Skeletal muscle tissue (tissue), 4 donors: ENCODE measurements around the gene PRKN. TPM values are rescaled to one million over a fixed set of nuclear protein-coding genes. Genes with fewer than 3 reads are reported as not detected.

Source experiments
- H3K27ac ChIP-seq: one replicate; pipeline ENCODE4 v1.7.0; 2013; ENCODE audit warnings: mild to moderate bottlenecking, low read depth, low read length, inconsistent platforms
- H3K27me3 ChIP-seq, 3 donors: one replicate each; pipeline ENCODE4 v1.7.0; 2013; ENCODE audit warnings: low read length in 3 of 3; ENCODE audit not compliant: control insufficient read depth in 3 of 3, insufficient read depth in 3 of 3
- H3K36me3 ChIP-seq, 3 donors: one replicate each; pipeline ENCODE4 v1.7.0; 2013; ENCODE audit warnings: low read length in 3 of 3; ENCODE audit not compliant: control insufficient read depth in 3 of 3, insufficient read depth in 3 of 3
- H3K4me1 ChIP-seq, 3 donors: one replicate each; pipeline ENCODE4 v1.7.0; 2013; ENCODE audit warnings: low read length in 3 of 3, mild to moderate bottlenecking in 3 of 3; ENCODE audit not compliant: control insufficient read depth in 3 of 3, insufficient read depth in 3 of 3
- H3K4me3 ChIP-seq, 3 donors: one replicate each; pipeline ENCODE4 v1.7.0; 2013; ENCODE audit warnings: low read length in 3 of 3
- H3K9ac ChIP-seq, 3 donors: one replicate each; pipeline ENCODE4 v1.7.0; 2013; ENCODE audit warnings: low read length in 3 of 3, mild to moderate bottlenecking in 3 of 3, moderate library complexity in 2 of 3, low read depth in 1 of 3
- H3K9me3 ChIP-seq, 3 donors: one replicate each; pipeline ENCODE4 v1.7.0; 2013; ENCODE audit warnings: low read length in 3 of 3; ENCODE audit not compliant: control insufficient read depth in 3 of 3
- total RNA-seq: library from RNA; depleted of rRNA; stranded (reverse); fragments of >200 nt; gene quantifications from one replicate; pipeline ENCODE4 v1.2.3, GENCODE V29; 2014
- donor health status: Osteomylitis.

The PRKN gene
- total RNA-seq, 1 donor from 2014 or later = 16.7 TPM

DNA sequence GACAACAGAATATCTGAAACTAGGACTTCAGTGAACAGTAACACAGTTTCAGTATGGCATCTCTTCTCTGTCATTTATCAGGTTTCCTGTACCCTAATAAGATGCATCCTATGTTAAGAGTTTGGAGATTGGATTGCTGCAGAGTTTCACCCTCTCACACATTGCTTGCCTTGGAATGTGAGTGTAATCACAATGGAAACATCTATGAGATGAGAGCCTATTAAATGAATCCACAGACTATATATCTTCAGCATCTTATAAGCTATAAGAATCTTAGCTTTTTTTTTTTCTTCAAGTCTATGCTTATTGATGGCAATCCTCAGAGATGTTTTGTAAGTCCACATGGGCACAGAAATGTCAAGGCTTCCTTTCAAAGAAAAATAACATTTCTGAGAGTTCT, 292.5 kb downstream of the PRKN start:
- no peak overlapping the region for H3K9ac ChIP-seq
- no peaks in the 10 kb centered on the region for H3K4me1 ChIP-seq
- no peak overlapping the region for H3K4me3 ChIP-seq
- no peaks in the 10 kb centered on the region for H3K27me3 ChIP-seq
- H3K9me3 ChIP-seq = no peaks in the 10 kb centered on the region
- no peaks in the 10 kb centered on the region for H3K36me3 ChIP-seq
- H3K27ac ChIP-seq = no peak overlapping the region

DNA sequence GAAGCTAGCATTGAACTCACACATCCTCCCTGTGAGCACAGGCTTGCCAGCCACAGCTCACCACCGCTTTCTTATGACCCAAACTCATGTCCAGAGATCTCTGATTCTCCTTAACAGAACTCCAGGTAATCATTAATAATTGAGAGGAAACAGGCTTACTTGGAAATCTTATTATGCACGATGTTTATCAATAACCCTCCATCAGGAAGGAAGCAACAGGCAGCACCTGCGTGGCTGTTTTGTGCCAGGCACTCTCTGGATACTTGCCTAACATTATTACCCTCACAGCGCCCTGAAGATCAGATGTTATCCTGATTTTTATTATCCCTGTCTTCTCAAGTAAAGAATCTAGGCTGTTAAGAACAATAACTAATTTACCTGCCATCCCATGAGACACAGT, 306.6 kb downstream of the PRKN start:
- no peak overlapping the region for H3K9ac ChIP-seq
- H3K4me1 ChIP-seq = no peaks in the 10 kb centered on the region
- no peak overlapping the region for H3K4me3 ChIP-seq
- no peak overlapping the region for H3K27ac ChIP-seq
- H3K36me3 ChIP-seq = peaks cover 0 to 1% (median 0%) of the 10 kb centered on the region in 3 donors
- H3K27me3 ChIP-seq = no peaks in the 10 kb centered on the region
- H3K9me3 ChIP-seq = no peaks in the 10 kb centered on the region

DNA sequence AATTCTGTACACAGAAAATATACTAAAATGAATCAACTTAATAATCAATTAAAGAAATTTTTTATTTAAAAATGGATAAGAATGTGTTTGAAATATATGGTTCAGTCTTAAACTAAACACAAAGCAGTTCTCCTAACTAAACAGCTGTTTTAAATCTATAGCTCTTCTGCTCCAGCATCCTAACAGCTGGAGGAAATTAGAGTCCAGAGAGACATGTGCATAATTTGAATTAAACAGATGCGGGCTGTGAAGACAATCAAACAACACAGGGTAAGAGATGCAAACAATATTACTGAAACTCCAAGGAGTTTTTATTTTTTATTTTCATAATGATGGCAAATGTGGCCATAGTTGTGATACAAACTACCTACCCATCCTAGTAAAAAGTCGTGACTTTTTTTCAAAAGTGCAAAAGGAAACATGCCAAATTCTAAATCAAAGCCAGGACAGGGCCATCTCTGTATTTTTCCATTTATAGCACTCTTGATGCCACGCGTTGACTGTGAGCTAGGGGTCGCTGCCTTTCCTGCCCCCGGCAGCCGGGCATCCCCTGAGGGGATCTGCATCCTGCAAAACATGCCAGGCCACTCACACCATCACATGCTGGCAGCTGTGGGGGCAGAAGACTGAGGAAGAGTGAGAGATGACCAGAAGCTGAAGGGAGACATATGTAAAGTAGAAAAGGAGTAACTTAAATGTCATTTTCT, 310.6 kb downstream of the PRKN start:
- Histone ChIP-seq H3K27ac (no peak overlapping the region), H3K9me3 (no peaks in the 10 kb centered on the region), H3K36me3 (no peaks in the 10 kb centered on the region), H3K27me3 (no peaks in the 10 kb centered on the region), H3K4me1 (no peaks in the 10 kb centered on the region), H3K4me3 (no peak overlapping the region), H3K9ac (no peak overlapping the region)

DNA sequence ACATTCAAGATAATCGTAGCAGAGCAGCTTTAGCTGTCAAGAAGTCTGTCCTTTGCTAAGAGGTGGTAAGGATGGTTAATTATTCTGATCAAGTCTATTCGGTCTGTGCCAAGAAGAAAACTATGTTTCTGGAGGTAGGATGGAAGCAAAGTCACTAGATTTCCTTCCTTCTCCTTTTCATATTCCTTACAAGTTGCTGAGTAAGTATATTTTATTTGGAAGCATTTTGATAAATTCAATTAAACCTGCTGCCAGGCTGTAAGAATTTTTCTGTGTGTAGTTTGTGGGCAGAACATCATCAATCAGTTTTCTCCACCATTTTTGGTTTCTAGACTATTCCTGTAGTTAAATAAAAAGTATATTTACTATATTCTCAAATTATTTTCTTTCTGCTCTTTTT, 311.3 kb downstream of the PRKN start:
- Histone ChIP-seq H3K27me3 (no peaks in the 10 kb centered on the region), H3K36me3 (no peaks in the 10 kb centered on the region), H3K4me1 (no peaks in the 10 kb centered on the region), H3K4me3 (no peak overlapping the region), H3K27ac (no peak overlapping the region), H3K9ac (no peak overlapping the region), H3K9me3 (no peaks in the 10 kb centered on the region)

DNA sequence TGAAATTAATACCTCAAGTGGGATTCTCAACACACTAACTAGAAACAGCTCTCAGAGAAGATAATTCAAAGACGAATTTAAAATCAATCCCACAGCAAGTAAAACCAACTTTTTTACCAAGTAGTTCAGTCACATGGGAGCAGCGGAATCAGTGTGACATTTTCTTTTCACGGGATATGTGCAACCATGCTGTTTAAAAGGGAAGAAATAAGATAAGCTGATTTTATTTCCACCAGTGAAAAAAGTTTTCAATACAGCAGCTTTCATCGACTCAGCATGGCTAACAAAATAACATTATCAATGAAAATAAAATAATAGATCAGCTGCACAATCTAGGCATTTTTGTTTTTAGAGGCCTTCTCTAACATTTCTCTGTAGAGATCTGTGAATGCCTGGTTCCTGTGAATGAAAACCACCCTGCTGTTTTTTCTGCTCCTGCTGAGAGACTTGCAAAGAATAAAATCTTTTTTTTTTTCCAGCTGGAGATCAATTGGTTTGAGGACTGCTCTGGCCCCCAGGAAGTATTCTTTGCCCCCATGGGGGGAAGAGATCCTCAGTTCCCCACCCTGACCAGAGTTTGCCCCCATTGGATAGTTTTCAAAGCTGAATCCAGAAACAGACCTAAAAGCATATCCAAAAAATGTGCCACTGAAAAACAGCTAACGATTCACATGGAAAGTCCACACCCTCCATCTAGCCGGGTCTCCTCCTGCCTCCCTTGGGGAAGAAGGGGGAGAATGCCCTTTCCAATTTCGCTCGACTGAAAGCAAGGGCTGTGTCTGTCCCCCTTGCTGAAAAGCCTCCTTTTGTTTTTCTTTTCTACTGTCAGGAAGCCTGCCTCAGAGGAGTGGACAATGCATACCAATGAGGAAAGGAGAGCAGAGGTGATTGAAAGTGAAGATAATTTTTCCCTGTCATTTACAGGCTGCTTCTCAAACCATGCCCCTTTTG, 317.6 kb downstream of the PRKN start:
- Histone ChIP-seq H3K9me3 (no peaks in the 10 kb centered on the region), H3K27me3 (no peaks in the 10 kb centered on the region), H3K36me3 (no peaks in the 10 kb centered on the region), H3K4me3 (no peak overlapping the region), H3K27ac (no peak overlapping the region), H3K9ac (no peak overlapping the region), H3K4me1 (no peaks in the 10 kb centered on the region)

DNA sequence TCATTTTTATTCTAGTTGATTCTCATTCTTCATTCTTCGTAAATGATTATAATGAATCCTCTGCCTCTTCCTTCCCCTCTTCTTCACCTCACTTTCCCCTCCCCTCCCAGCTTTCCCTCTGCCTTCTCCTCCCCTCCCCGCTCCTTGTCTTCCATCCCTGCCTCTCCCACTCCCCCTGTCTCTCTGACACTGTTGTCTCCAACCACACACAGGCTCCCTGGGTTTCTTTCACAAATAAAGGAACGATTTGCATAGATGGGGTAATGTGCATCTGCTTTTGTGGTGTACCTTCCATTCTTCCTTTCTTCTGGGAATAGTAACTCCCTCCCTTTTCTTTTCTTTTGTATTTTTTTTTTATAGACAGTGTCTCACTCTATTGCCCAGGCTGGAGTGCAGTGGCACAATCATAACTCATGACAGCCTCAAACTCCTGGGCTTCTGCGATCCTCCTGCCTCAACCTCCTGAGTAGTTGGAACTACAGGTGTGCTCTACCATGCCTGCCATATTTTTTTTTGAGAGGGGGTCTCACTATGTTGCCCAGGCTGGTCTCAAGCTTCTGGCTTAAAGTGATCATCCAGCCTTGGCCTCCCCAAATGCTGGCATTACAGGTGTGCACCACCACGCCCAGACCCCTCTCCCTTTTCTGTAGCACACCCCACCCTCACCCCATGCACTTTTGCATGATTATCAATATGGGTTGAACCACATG, 318.6 kb downstream of the PRKN start:
- no peaks in the 10 kb centered on the region for H3K27me3 ChIP-seq
- no peaks in the 10 kb centered on the region for H3K4me1 ChIP-seq
- H3K9me3 ChIP-seq = no peaks in the 10 kb centered on the region
- no peaks in the 10 kb centered on the region for H3K36me3 ChIP-seq
- H3K4me3 ChIP-seq = no peak overlapping the region
- H3K9ac ChIP-seq = no peak overlapping the region
- no peak overlapping the region for H3K27ac ChIP-seq

DNA sequence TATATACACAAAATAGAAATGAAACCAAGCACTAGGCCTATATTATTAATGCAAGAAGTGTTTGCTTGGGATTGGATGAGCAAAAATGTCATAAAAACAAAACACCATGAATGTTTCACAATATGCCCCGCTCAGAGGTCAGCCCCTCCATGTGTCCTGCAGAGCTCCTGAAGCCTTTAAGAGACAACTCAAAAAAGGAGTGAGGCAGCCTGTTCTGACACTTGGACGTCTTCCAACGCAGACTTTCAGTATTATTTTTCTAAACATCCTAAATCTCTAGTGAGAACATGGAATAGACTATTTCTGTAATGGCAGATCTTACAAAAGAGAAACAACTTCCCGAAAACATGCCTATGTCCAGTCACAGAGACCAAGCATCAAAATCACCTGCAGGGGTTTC, 322.6 kb downstream of the PRKN start:
- no peak overlapping the region for H3K27ac ChIP-seq
- H3K4me1 ChIP-seq = no peaks in the 10 kb centered on the region
- H3K9ac ChIP-seq = no peak overlapping the region
- no peaks in the 10 kb centered on the region for H3K9me3 ChIP-seq
- no peaks in the 10 kb centered on the region for H3K27me3 ChIP-seq
- no peak overlapping the region for H3K4me3 ChIP-seq
- H3K36me3 ChIP-seq = no peaks in the 10 kb centered on the region

DNA sequence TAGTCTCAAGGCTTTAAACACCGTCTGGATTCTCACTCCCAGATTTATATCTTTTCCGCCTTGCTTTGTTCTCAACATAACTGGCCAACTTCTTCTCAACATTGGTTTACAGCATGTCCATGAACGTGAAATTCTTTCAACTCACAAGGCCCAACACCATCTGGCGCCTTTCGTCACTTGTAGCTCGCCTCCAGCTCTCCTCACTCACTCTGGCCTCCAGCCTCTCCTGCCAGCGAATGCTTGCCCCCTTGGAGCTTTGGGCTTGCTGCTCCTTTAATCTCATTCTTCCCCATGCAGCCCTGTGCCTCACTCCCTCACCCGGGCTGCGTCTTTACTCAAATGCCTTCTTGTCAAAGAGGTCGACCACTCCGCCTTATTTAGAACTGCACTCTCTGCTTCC, 324.5 kb downstream of the PRKN start:
- H3K9me3 ChIP-seq = no peaks in the 10 kb centered on the region
- H3K27ac ChIP-seq = no peak overlapping the region
- no peaks in the 10 kb centered on the region for H3K27me3 ChIP-seq
- no peaks in the 10 kb centered on the region for H3K4me1 ChIP-seq
- H3K9ac ChIP-seq = no peak overlapping the region
- no peak overlapping the region for H3K4me3 ChIP-seq
- H3K36me3 ChIP-seq = no peaks in the 10 kb centered on the region

DNA sequence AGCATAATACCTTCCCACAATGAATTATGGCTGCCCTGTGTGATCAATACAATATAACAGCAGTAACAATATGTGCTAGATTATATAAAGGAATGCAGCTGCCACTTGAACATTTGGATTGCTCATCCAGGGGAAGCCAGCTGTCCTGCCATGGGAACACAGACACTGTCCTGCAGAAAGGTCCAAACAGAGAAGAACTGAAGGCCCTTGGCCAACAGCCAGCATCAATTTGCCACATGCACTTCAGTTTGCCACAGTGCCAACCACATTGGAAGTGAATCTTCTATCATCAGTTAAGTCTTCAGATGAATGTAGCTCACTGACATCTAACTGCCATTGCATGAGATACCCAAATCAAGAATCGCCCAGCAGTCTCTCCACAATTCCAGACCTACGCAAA, 332.4 kb downstream of the PRKN start:
- H3K9ac ChIP-seq = no peak overlapping the region
- no peak overlapping the region for H3K27ac ChIP-seq
- no peaks in the 10 kb centered on the region for H3K27me3 ChIP-seq
- no peaks in the 10 kb centered on the region for H3K9me3 ChIP-seq
- no peaks in the 10 kb centered on the region for H3K36me3 ChIP-seq
- no peak overlapping the region for H3K4me3 ChIP-seq
- no peaks in the 10 kb centered on the region for H3K4me1 ChIP-seq
